Suprapubic skin (tissue), 3 donors: ENCODE results near the gene SLC6A6.

ENCODE experiments used
- CTCF ChIP-seq, 2 donors: fragments of 200-600 bp in 1 of 2; fragments of 450-650 bp in 1 of 2; sonication (generic) in 1 of 2; IDR thresholded peaks; one replicate each; pipeline ENCODE4 v1.5.1; 2016 to 2019; ENCODE audit warnings: antibody characterized with exemption in 2 of 2, mild to moderate bottlenecking in 1 of 2, moderate library complexity in 1 of 2
- POLR2A ChIP-seq, 2 donors: fragments of 450-650 bp; IDR thresholded peaks; one replicate each; pipeline ENCODE4 v1.6.1; 2017; ENCODE audit warnings: antibody characterized with exemption in 2 of 2, mild to moderate bottlenecking in 2 of 2, moderate library complexity in 2 of 2

- TF ChIP-seq POLR2A (IDR thresholded peaks at IDR 0.05) (no peak), CTCF (IDR thresholded peaks at IDR 0.05) (no peak)
Measured at GRCh38 chr3:14517601-14518431, 115.4 kb downstream of the SLC6A6 start.
